Epithelial cell of prostate (primary cell): ENCODE data around the gene GET4.
"Not testable (repeated sequence)": the region's sequence is repeated elsewhere in the genome, so short reads cannot be mapped to it uniquely, and the experiment has no call there.

ENCODE experiments used
- DNase-seq: peaks from one replicate; pipeline ENCODE4 v3.0.0-alpha.2; 2011; ENCODE audit warnings: low read depth, low spot score
- H3K27ac ChIP-seq: fragments of 450-650 bp; 2 replicates; pipeline ENCODE4 v1.5.1; 2017; ENCODE audit warnings: mild to moderate bottlenecking

Gene GET4

DNA sequence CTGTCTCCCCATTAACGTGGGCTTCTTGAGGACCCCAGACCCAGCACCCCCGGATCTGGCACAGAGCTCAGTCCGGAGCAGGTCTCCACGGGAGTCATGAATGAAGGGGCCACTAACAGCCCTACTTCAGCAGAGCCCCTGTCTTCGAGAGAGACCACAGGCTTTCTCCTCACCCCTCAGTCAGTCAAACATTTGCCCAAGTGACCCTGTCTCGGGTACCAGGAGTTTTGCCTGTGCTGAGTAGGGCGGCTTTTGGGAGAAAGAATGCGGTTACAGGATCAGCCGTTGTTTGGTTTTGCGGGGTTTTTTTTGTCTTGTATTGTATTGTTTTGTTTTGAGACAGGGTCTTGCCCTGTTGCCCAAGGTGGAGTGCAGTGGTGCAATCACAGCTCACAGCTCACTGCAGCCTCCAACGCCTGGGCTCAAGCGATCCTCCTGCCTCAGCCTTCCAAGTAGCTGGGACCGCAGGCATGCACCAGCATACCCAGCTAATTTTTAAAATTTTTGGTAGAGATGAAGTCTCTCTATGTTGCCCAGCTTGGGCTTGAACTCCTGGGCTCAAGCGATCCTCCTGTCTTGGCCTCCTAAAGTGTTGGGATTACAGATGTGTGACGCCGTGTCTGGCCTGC lies 61.6 kb downstream of the GET4 start:
- H3K27ac ChIP-seq = no peak overlapping the region
- DNase-seq = no peak

DNA sequence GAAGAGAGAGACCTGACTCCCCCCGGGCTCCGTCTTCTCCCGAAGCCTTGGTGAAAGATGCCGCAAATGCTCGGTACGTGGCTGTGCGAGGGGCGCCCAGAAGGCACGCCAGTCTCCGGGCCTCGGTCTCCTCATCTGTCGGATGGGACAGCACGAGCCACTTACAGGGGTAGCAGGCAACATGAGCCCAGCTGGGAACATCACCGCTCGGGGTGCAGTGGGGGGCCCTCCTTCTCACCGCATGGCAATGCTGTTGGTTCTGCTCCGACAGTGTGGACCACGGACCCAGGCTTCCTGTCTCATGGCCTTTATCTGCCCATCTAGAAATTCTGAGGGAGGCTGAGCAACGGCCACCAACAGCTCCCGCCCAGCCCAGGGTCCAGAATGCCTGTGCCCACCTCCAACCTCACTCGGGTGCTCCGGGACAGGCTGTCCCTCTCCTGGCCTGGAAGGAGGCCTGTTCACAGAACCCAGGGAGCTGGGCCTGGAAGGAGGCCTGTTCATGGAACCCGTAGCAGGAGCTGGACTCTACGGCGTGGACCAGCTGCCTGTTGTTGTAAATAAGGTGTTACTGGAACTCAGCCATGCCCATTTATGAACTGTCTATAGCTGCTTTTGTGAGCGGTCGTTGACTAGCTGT lies 62.3 kb downstream of the GET4 start:
- DNase-seq = no peak

DNA sequence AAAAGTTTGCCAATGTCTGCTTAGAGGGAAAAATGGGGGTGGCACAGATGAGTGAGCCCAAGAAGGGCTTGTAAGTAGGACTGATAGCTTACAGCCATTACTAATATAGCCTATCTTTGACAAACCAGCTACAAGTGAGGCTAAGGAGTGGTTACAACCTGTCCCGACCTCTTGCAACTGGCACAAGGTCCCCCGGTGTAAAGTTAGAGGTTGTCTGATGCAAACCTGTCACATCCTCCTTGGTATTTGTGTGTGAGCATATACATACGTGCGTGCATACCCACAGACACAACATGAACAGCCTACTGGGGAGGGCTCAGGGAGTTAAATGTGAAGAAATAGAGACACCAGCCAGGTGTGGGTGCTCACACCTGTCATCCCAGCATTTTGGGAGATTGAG lies 63.5 kb downstream of the GET4 start:
- no peak for DNase-seq
- no peak overlapping the region for H3K27ac ChIP-seq

More for the DNA sequence above, 62.3 kb downstream of the GET4 start:
- H3K27ac ChIP-seq = no peak overlapping the region

DNA sequence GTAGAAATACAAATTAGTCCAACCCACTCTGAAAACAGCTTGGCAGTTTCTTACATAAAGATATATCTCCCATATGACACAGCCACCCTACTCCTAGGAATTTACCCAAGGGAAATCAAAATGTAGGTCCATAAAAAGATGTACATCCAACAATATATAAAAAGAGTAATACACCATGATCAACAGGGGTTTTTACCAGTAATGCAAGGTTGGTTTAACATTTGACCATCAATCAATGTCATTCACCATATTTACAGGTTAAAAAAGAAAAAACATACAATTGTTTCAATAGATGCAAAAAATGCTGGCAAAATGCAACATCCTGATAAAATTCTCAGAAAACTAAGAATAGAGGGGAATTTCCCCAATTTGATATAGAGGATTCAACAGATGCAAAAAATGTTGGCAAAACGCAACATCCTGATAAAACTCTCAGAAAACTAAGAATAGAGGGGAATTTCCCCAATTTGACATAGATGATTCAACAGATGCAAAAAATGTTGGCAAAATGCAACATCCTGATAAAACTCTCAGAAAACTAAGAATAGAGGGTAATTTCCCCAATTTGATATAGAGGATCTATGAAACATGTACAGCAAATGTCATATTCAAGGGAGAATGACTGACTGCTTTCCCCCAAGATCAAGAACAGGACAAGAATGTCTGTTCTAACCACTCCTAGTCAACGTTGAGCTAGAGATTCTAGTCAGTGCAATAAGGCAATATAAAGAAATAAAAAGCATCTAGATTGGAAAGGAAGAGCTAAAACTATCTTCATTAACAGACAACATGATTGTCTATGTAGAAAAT lies 64.5 kb downstream of the GET4 start:
- DNase-seq = no peak
- H3K27ac ChIP-seq = no peak overlapping the region

DNA sequence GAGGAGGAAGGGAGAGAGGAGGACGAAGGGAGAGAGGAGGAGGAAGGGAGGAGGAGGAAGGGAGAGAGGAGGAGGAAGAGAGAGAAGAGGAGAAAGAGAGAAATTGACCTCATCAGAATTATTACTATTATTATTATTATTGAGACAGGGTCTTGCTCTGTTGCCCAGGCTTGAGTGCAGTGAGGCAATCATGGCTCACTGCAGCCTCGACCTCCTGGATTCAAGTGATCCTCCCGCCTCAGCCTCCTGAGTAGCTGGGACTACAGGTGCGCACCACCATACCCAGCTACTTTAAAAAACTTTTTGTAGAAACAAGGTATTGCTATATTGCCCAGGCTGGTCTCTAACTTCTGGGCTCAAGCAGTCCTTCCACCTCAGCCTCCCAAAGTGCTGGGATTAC lies 67.4 kb downstream of the GET4 start:
- not testable (repeated sequence) for H3K27ac ChIP-seq, DNase-seq

DNA sequence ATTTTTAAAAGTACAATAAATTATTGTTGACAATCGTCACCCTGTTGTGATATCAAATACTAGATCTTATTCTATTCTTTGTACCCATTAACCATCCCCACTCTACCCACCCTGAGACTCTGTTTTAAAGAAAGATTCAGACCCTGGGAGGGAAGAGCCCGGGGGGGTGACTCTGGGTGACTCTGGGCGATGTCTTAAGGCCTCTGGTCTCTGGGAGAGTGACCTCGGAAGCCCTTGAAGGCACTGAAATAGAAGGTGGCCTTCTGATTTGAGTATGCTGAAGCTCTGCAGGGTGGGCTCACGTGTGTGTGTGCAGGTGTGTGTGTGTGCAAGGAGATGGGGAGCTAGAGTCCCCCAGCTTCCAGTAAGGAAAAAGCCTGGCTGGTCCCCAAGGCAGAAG lies 68.4 kb downstream of the GET4 start:
- DNase-seq = no peak
- H3K27ac ChIP-seq = peak overlapping the region; percentile 98

DNA sequence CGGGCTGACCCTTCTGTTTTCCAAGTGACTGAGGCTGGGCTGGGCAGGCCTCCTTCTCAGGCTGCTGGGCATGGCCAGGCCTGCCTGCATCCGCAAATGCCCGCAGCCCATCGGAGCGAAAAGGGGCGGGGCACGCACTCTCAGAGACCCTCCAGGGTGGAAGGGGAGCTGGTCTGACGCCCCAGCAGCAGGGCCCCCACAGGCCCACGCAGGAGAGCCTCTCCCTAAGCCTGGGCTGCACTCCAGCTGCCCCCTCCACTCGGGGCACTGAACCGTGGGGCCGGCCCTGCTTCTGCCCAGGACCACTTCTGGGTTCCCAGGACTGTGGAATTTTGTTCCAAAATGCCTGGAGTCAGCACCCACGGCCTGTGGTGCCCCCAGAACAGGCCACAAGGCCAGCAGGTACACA lies 68.8 kb downstream of the GET4 start:
- H3K27ac ChIP-seq = peak overlapping the region; percentile 98
- no peak for DNase-seq

DNA sequence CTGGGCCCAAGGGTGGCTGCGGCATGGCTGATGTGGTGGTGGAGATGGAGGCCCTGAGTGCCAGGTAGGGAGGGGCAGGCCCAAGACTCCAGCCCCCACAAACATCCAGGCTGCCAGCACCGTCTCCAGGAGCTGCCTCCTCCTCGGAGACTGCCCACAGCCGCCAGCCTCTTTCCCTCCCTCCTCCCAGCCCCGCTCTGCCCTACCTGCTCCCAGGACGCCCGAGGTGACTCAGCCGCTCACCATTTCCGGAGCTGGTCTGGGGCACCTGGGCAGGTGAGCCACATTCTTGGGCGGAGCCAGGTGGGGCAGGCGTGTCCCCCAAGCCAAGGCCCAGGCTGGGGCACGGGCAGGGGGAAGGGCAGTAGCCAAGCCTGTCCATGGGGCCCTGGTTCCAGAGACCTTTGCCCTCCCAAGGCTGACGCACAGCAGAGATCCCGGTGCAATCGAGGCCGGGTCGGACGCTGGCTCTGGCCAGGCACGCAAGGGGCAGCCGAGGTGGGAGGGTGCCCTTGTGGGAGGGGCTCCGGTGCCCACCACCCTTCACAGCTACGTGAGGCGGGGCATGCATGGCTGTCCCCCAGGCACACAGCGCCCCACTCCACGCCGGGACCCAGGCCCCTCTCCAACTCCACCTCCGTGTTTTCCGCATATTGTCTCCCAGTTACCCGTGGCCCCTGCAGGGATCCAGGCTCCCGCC lies 69.4 kb downstream of the GET4 start:
- H3K27ac ChIP-seq = peak overlapping the region; percentile 98
- DNase-seq = peak; percentile 84
